ENCODE results near the gene NOVA2.

GRCh38 chr19:45971260-45971902 lies 2.3 kb downstream of the NOVA2 start:
- TF ChIP-seq RAD21 (conservative IDR thresholded peaks at IDR 0.05 in 1 of 2, IDR thresholded peaks at IDR 0.05 in 1 of 2) (no peak), SMC3 (IDR thresholded peaks at IDR 0.05) (no peak), ESRRA (IDR thresholded peaks at IDR 0.05; ENCODE audit: borderline replicate concordance, low read length) (no peak)
- TF ChIP-seq, protein P1, sequence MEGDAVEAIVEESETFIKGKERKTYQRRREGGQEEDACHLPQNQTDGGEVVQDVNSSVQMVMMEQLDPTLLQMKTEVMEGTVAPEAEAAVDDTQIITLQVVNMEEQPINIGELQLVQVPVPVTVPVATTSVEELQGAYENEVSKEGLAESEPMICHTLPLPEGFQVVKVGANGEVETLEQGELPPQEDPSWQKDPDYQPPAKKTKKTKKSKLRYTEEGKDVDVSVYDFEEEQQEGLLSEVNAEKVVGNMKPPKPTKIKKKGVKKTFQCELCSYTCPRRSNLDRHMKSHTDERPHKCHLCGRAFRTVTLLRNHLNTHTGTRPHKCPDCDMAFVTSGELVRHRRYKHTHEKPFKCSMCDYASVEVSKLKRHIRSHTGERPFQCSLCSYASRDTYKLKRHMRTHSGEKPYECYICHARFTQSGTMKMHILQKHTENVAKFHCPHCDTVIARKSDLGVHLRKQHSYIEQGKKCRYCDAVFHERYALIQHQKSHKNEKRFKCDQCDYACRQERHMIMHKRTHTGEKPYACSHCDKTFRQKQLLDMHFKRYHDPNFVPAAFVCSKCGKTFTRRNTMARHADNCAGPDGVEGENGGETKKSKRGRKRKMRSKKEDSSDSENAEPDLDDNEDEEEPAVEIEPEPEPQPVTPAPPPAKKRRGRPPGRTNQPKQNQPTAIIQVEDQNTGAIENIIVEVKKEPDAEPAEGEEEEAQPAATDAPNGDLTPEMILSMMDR (IDR thresholded peaks at IDR 0.05): no peak

Measured in A549 (cell line).